Activated T-helper 1 cell treated with anti-CD3 and anti-CD28 coated beads, Interleukin-2, amount 50 U/mL, for 16 hours (primary cell): Measurements from ENCODE around the gene PKD1L1.
A peak's percentile ranks its signal among the peaks of the same experiment; 100 is the strongest.
"Not testable (repeated sequence)": the region's sequence is repeated elsewhere in the genome, so short reads cannot be mapped to it uniquely, and the experiment has no call there.

ENCODE experiments used
- DNase-seq, 2 donors: peaks; one replicate each; pipeline ENCODE4 v3.0.0-alpha.2; 2020; ENCODE audit warnings: low read depth in 1 of 2, low spot score in 1 of 2

PKD1L1 gene

GRCh38 chr7:47948141-47948790 is at the start of gene PKD1L1:
TSS of gene PKD1L1 (minus strand) at chr7:47948466. CDS start at chr7:47948440, 26 bp downstream.
- DNase-seq, result no peak

GRCh38 chr7:47992446-47992845 is 44.2 kb upstream of the PKD1L1 start:
- no peak for DNase-seq

GRCh38 chr7:47991741-47992311 is 43.6 kb upstream of the PKD1L1 start:
- DNase-seq, result peak; percentile 69 to 74

- no peak for DNase-seq
Observed at GRCh38 chr7:47991270-47991669, 43.0 kb upstream of the PKD1L1 start.

- DNase-seq, result no peak
Observed at GRCh38 chr7:47990592-47990991, 42.3 kb upstream of the PKD1L1 start.

GRCh38 chr7:47989607-47990400 is 41.5 kb upstream of the PKD1L1 start:
- DNase-seq, result not testable (repeated sequence)

GRCh38 chr7:47988496-47989386 is 40.5 kb upstream of the PKD1L1 start:
- no peak for DNase-seq

- DNase-seq, result no peak
Observed at GRCh38 chr7:47982610-47983009, 34.3 kb upstream of the PKD1L1 start.

- not testable (repeated sequence) for DNase-seq
Observed at GRCh38 chr7:47980648-47981047, 32.4 kb upstream of the PKD1L1 start.

- DNase-seq, result no peak
Observed at GRCh38 chr7:47979832-47980181, 31.5 kb upstream of the PKD1L1 start.

GRCh38 chr7:47979145-47979831 is 31.0 kb upstream of the PKD1L1 start, which contains the start of gene HUS1:
TSS of gene HUS1 (minus strand) at chr7:47979615. CDS start at chr7:47979519, 96 bp downstream.
- DNase-seq, result peak; percentile 86 to 93

GRCh38 chr7:47978790-47979144 is 30.5 kb upstream of the PKD1L1 start:
- no peak for DNase-seq

GRCh38 chr7:47973739-47974138 is 25.5 kb upstream of the PKD1L1 start:
- no peak for DNase-seq

GRCh38 chr7:47970761-47971160 is 22.5 kb upstream of the PKD1L1 start:
- DNase-seq, result no peak

GRCh38 chr7:47968847-47969774 is 20.8 kb upstream of the PKD1L1 start:
- peak; percentile 16 to 17 for DNase-seq

- DNase-seq, result no peak
Observed at GRCh38 chr7:47967708-47968107, 19.4 kb upstream of the PKD1L1 start.

GRCh38 chr7:47967123-47967522 is 18.9 kb upstream of the PKD1L1 start:
- DNase-seq, result no peak

- DNase-seq, result no peak
Observed at GRCh38 chr7:47965456-47965855, 17.2 kb upstream of the PKD1L1 start.

GRCh38 chr7:47962262-47962661 is 14.0 kb upstream of the PKD1L1 start:
- no peak for DNase-seq

GRCh38 chr7:47957156-47957555 is 8.9 kb upstream of the PKD1L1 start:
- no peak for DNase-seq
